SW480 (cell line): ENCODE measurements around the gene RNU7-1.
A peak's percentile ranks its signal among the peaks of the same experiment; 100 is the strongest.

ENCODE experiments used
- DNase-seq: peaks from one replicate; pipeline ENCODE4 v3.0.0-alpha.2; 2016; ENCODE audit warnings: low spot score

RNU7-1 gene

GRCh38 chr12:6953442-6954315 is 10.1 kb downstream of the RNU7-1 start:
- DNase-seq = no peak

- DNase-seq = no peak
Measured at GRCh38 chr12:6954316-6955107, 10.9 kb downstream of the RNU7-1 start.

GRCh38 chr12:6955108-6956020 is 11.7 kb downstream of the RNU7-1 start:
- no peak for DNase-seq

- DNase-seq = no peak
Measured at GRCh38 chr12:6956021-6956727, 12.6 kb downstream of the RNU7-1 start.

GRCh38 chr12:6957151-6957701 is 13.6 kb downstream of the RNU7-1 start:
- DNase-seq = no peak

- no peak for DNase-seq
Measured at GRCh38 chr12:6957741-6958608, 14.4 kb downstream of the RNU7-1 start.

GRCh38 chr12:6958609-6959057 is 15.0 kb downstream of the RNU7-1 start:
- no peak for DNase-seq

- no peak for DNase-seq
Measured at GRCh38 chr12:6959058-6959804, 15.6 kb downstream of the RNU7-1 start.

GRCh38 chr12:6959805-6960592 is 16.4 kb downstream of the RNU7-1 start:
- no peak for DNase-seq

GRCh38 chr12:6960593-6961277 is 17.1 kb downstream of the RNU7-1 start:
- DNase-seq = peak; percentile 59

- peak; percentile 90 for DNase-seq
Measured at GRCh38 chr12:6961278-6961694, 17.7 kb downstream of the RNU7-1 start.

- peak; percentile 95 for DNase-seq
Measured at GRCh38 chr12:6961695-6962284, 18.2 kb downstream of the RNU7-1 start.

- peak; percentile 90 for DNase-seq
Measured at GRCh38 chr12:6962285-6963015, 18.8 kb downstream of the RNU7-1 start.

- peak; percentile 97 for DNase-seq
Measured at GRCh38 chr12:6963016-6963731, 19.6 kb downstream of the RNU7-1 start.

GRCh38 chr12:6963791-6964413 is 20.3 kb downstream of the RNU7-1 start:
- no peak for DNase-seq
